ENCODE results near the gene ZNF155. TPM values are rescaled to one million over a fixed set of nuclear protein-coding genes. Genes with fewer than 3 reads are reported as not detected.
"Not testable (repeated sequence)": the region's sequence is repeated elsewhere in the genome, so short reads cannot be mapped to it uniquely, and the experiment has no call there.

Gene ZNF155
- polyA plus RNA-seq (ENCODE audit: insufficient read length in 10 of 10), result 1 to 10 TPM; 6.4 to 8.7 (median 7.8) TPM
- long read RNA-seq, donor 1, partial matches to known transcripts, result 0 of 1 reads
- long read RNA-seq, donor 1, other reads (novel, unspliced or antisense), result 0 of 1 reads
- long read RNA-seq, donor 2, partial matches to known transcripts, result 0 of 2 reads
- long read RNA-seq, donor 2, other reads (novel, unspliced or antisense), result 0 of 2 reads
- long read RNA-seq, donor 3, result 0 reads
- long read RNA-seq, donor 4, result 0 reads
- long read RNA-seq, donor 5, transcript ZNF155-201 (5 exons, 2,596 nt), result major isoform, 6 of 6 reads
- long read RNA-seq, donor 5, partial matches to known transcripts, result 0 of 6 reads
- long read RNA-seq, donor 5, other reads (novel, unspliced or antisense), result 0 of 6 reads
- long read RNA-seq, donor 6, partial matches to known transcripts, result 0 of 2 reads
- long read RNA-seq, donor 6, other reads (novel, unspliced or antisense), result 0 of 2 reads
- long read RNA-seq, donor 7, partial matches to known transcripts, result 0 of 1 reads
- long read RNA-seq, donor 7, other reads (novel, unspliced or antisense), result 0 of 1 reads
- long read RNA-seq, donor 8, result 0 reads
- long read RNA-seq, donor 9, result 0 reads

- peak; percentile 96 to 97 (median 96) for DNase-seq
These were observed at the start of gene ZNF155 for GRCh38 chr19:43983912-43984686. ZNF155 (plus strand) TSS chr19:43984188; CDS start chr19:43988544, 4,356 bp downstream.

GRCh38 chr19:43934985-43935708, 48.8 kb upstream of the ZNF155 start, which contains the start of gene ZNF45:
ZNF45 (minus strand) TSS chr19:43935282; CDS start chr19:43922185, 13,097 bp downstream.
- DNase-seq, result peak; percentile 93 to 98 (median 95)

GRCh38 chr19:43936188-43936587, 47.8 kb upstream of the ZNF155 start:
- no peak for DNase-seq

GRCh38 chr19:43939557-43940260, 44.3 kb upstream of the ZNF155 start:
- no peak for DNase-seq

- no peak for DNase-seq
These were observed 43.3 kb upstream of the ZNF155 start for GRCh38 chr19:43940719-43941118.

- no peak for DNase-seq
These were observed 42.8 kb upstream of the ZNF155 start for GRCh38 chr19:43941209-43941608.

GRCh38 chr19:43947412-43947811, 36.6 kb upstream of the ZNF155 start:
- not testable (repeated sequence) for DNase-seq

- not testable (repeated sequence) for DNase-seq
These were observed 34.2 kb upstream of the ZNF155 start for GRCh38 chr19:43949803-43950202.

- peak; percentile 94 to 97 (median 96) for DNase-seq
These were observed 32.9 kb upstream of the ZNF155 start, which contains the start of gene ZNF221 for GRCh38 chr19:43950834-43951645. ZNF221 (plus strand) TSS chr19:43951228; CDS start chr19:43962727, 11,499 bp downstream.

GRCh38 chr19:43956827-43957226, 27.2 kb upstream of the ZNF155 start:
- DNase-seq, result no peak

GRCh38 chr19:43957891-43958290, 26.1 kb upstream of the ZNF155 start:
- DNase-seq, result peak in 1 of 3 donors; percentile 16

GRCh38 chr19:43960411-43960810, 23.6 kb upstream of the ZNF155 start:
- no peak for DNase-seq

GRCh38 chr19:43966079-43966694, 17.8 kb upstream of the ZNF155 start:
- no peak for DNase-seq

- no peak for DNase-seq
These were observed 7.3 kb upstream of the ZNF155 start for GRCh38 chr19:43976732-43977131.

- DNase-seq, result no peak
These were observed 460 bp upstream of the ZNF155 start for GRCh38 chr19:43983544-43983911.

- no peak for DNase-seq
These were observed 656 bp downstream of the ZNF155 start for GRCh38 chr19:43984687-43985000.

- no peak for DNase-seq
These were observed 13.8 kb downstream of the ZNF155 start for GRCh38 chr19:43997631-43998290.

GRCh38 chr19:44002212-44002565, 18.2 kb downstream of the ZNF155 start:
- DNase-seq, result peak in 1 of 3 donors; percentile 10

Data from muscle of back (tissue), 13 donors.